Upper lobe of left lung (tissue), 4 donors: ENCODE results near the gene PTPRN.

Source experiments
- EP300 ChIP-seq, 4 donors: sonication (generic); formaldehyde crosslinking; IDR thresholded peaks; one replicate each; pipeline ENCODE4 v1.5.1; 2017; ENCODE audit warnings: antibody characterized with exemption in 4 of 4, control low read depth in 2 of 4
- POLR2A ChIP-seq, 4 donors: fragments of 450-650 bp; IDR thresholded peaks; one replicate each; pipeline ENCODE4 v1.5.1; 2016 to 2017; ENCODE audit warnings: antibody characterized with exemption in 4 of 4, mild to moderate bottlenecking in 2 of 4
- POLR2AphosphoS5 ChIP-seq, 2 donors: sonication (generic); formaldehyde crosslinking; IDR thresholded peaks; one replicate each; pipeline ENCODE4 v1.5.1; 2017; ENCODE audit warnings: antibody characterized with exemption in 2 of 2
- TF ChIP-seq, protein P1 (sequence below), 6 experiments: fragments of 450-650 bp in 4 of 6; fragments of 200-600 bp in 2 of 6; sonication (generic) in 2 of 6; IDR thresholded peaks; one replicate each; pipeline ENCODE4 v1.5.1; 2016 to 2019; ENCODE audit warnings: antibody characterized with exemption in 6 of 6

GRCh38 chr2:219251656-219252055 lies 57.5 kb downstream of the PTPRN start:
- TF ChIP-seq EP300 (IDR thresholded peaks at IDR 0.05) (no peak), POLR2A (IDR thresholded peaks at IDR 0.05) (no peak), POLR2AphosphoS5 (IDR thresholded peaks at IDR 0.05) (no peak)
- TF ChIP-seq, protein P1, sequence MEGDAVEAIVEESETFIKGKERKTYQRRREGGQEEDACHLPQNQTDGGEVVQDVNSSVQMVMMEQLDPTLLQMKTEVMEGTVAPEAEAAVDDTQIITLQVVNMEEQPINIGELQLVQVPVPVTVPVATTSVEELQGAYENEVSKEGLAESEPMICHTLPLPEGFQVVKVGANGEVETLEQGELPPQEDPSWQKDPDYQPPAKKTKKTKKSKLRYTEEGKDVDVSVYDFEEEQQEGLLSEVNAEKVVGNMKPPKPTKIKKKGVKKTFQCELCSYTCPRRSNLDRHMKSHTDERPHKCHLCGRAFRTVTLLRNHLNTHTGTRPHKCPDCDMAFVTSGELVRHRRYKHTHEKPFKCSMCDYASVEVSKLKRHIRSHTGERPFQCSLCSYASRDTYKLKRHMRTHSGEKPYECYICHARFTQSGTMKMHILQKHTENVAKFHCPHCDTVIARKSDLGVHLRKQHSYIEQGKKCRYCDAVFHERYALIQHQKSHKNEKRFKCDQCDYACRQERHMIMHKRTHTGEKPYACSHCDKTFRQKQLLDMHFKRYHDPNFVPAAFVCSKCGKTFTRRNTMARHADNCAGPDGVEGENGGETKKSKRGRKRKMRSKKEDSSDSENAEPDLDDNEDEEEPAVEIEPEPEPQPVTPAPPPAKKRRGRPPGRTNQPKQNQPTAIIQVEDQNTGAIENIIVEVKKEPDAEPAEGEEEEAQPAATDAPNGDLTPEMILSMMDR (IDR thresholded peaks at IDR 0.05), result no peak
